Esophagus squamous epithelium (tissue), 4 donors: ENCODE results near the gene RBM20.

ENCODE experiments used
- POLR2A ChIP-seq, 4 donors: fragments of 450-650 bp; IDR thresholded peaks; one replicate each; pipeline ENCODE4 v1.6.1; 2017; ENCODE audit warnings: antibody characterized with exemption in 4 of 4, mild to moderate bottlenecking in 4 of 4, moderate library complexity in 3 of 4
- TF ChIP-seq, protein P1 (sequence below), 6 experiments: fragments of 450-650 bp in 4 of 6; fragments of 200-600 bp in 2 of 6; sonication (generic) in 2 of 6; IDR thresholded peaks; one replicate each; pipeline ENCODE4 v1.5.1; 2016 to 2019; ENCODE audit warnings: antibody characterized with exemption in 6 of 6, mild to moderate bottlenecking in 4 of 6, moderate library complexity in 4 of 6

DNA sequence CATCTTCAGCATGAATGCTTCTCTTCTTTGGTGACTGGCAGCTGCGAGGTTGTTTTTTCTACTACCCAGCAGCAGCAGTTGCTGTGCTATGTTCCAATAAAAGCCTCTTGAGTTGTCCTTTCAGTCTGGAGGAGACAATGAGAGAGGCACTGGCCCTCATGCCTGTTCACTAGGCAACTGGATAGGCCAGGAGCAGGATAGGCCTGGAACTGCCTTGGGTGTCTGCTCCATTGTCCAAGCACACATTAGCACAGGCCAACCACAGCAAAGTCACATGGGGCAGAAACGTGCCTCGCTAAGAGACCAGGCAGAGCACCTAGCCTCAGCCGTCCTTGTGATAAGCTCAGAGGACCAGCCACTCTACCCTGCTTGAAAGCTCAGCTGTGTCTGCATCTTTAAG lies 150.7 kb downstream of the RBM20 start:
- TF ChIP-seq, protein P1, sequence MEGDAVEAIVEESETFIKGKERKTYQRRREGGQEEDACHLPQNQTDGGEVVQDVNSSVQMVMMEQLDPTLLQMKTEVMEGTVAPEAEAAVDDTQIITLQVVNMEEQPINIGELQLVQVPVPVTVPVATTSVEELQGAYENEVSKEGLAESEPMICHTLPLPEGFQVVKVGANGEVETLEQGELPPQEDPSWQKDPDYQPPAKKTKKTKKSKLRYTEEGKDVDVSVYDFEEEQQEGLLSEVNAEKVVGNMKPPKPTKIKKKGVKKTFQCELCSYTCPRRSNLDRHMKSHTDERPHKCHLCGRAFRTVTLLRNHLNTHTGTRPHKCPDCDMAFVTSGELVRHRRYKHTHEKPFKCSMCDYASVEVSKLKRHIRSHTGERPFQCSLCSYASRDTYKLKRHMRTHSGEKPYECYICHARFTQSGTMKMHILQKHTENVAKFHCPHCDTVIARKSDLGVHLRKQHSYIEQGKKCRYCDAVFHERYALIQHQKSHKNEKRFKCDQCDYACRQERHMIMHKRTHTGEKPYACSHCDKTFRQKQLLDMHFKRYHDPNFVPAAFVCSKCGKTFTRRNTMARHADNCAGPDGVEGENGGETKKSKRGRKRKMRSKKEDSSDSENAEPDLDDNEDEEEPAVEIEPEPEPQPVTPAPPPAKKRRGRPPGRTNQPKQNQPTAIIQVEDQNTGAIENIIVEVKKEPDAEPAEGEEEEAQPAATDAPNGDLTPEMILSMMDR (IDR thresholded peaks at IDR 0.05): no peak
- no peak for TF ChIP-seq POLR2A (IDR thresholded peaks at IDR 0.05)
